Loucy (cell line): ENCODE results near the gene SALL3.

Source experiments
- EZH2phosphoT487 ChIP-seq: fragments of 200-600 bp; IDR thresholded peaks from 2 replicates; pipeline ENCODE4 v1.6.1; 2018; ENCODE audit warnings: antibody characterized with exemption, mild to moderate bottlenecking, moderate library complexity, borderline replicate concordance
- TF ChIP-seq, protein P1 (sequence below): fragments of 200-600 bp; sonication (generic); conservative IDR thresholded peaks from 2 replicates; pipeline ENCODE4 v1.5.1; 2014; ENCODE audit warnings: mild to moderate bottlenecking, antibody characterized with exemption, low read length

DNA sequence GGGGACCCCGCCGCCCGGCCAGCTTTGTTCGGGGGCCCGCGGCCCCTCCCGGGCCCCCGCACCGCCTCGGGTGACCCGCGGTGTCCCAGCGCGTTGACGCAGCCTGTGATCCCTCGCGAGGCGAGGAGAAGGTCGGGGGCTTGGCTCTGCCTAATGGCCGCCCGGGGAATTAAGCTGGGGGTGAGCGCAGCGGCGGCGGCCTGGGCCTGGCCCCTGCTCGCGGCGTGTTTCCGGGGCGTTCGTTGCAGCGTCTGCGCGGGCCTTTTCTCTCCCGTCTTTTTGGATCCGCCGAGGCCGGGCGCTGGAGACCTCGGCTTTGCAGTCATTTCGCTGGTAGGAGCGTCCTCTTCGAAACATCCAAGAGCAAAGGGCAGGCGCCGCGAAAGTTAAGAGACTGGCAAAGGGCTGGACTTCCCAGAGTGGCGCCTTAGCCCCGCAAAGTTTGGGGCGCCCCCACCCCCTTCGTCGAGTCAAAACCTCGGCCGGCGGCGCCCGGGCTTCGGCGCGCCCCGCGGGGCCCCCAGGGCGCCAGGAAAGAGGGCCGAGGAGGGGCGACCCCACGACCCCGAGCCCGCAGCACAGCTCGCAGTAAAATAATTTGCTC is 1.3 kb downstream of the SALL3 start:
- TF ChIP-seq, protein P1, sequence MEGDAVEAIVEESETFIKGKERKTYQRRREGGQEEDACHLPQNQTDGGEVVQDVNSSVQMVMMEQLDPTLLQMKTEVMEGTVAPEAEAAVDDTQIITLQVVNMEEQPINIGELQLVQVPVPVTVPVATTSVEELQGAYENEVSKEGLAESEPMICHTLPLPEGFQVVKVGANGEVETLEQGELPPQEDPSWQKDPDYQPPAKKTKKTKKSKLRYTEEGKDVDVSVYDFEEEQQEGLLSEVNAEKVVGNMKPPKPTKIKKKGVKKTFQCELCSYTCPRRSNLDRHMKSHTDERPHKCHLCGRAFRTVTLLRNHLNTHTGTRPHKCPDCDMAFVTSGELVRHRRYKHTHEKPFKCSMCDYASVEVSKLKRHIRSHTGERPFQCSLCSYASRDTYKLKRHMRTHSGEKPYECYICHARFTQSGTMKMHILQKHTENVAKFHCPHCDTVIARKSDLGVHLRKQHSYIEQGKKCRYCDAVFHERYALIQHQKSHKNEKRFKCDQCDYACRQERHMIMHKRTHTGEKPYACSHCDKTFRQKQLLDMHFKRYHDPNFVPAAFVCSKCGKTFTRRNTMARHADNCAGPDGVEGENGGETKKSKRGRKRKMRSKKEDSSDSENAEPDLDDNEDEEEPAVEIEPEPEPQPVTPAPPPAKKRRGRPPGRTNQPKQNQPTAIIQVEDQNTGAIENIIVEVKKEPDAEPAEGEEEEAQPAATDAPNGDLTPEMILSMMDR, result no peak
- no peak for TF ChIP-seq EZH2phosphoT487
